Brain pericyte (primary cell): ENCODE data around the gene SYNCRIP.
A peak's percentile ranks its signal among the peaks of the same experiment; 100 is the strongest.
"Not testable (repeated sequence)": the region's sequence is repeated elsewhere in the genome, so short reads cannot be mapped to it uniquely, and the experiment has no call there.

Source experiments
- DNase-seq: peaks from one replicate; pipeline ENCODE4 v3.0.0-alpha.2; 2012; ENCODE audit warnings: low read depth, low spot score

The SYNCRIP gene

DNA sequence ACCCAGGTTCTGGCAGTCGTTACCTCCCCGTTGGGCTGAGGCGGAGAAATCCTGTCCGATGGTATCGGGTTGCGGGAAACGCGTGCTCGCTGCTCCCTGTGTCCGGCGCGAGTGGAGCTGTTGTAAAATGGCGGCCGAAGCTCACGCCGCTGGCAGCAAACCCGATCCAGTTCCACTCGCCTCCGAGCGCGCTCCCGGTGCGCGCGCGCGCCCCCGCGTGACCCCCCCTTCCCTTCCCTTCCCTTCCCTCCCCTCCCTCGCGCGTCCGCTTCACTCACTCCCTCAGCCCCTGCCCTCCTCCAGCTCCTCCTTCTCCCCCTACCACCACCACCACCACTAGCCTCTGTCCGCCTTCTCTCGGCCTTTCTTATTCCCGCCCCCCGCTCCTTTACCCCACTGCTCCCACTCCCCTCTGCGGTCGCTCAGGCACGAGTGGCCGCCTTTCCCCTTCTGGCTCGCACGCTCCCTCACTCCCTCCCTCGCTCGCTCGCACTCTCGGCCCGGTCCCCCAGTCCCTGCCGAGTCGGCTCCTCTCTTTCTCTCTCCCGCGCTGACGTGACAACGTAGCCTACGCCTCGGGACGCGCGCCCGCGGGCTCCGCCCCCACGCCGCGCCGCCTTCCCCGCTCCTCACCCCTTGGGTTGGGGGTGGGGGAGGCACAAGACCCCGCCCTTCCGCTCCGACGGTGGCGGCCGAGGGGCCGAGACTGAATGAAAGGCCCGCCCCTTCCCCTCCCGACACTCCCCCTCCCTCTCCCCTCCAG lies at the start of gene SYNCRIP:
TSS of gene SYNCRIP (minus strand) at position 113 of the 763 bp plus-strand sequence. CDS start 1,447 bp downstream, outside the sequence.
- peak; percentile 96 for DNase-seq

DNA sequence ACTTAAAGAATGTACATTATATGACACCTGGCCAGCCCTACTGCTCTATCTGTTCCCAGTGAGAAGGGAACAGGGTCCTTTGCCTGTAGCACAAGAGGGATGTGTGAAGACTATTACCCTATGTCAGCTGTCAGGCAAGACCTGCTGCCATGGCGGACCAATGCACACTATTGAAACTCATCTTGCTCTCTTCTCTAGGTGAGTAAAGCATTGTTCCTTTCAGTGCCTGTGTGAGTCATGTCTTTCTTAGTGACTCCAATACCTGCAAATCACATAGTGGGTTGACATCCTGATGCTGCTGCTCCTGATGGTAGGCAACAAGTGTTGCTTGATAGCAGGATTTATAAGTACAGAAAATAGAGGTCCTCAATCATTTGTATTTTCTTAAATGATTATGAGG lies 48.8 kb upstream of the SYNCRIP start:
- DNase-seq: no peak

DNA sequence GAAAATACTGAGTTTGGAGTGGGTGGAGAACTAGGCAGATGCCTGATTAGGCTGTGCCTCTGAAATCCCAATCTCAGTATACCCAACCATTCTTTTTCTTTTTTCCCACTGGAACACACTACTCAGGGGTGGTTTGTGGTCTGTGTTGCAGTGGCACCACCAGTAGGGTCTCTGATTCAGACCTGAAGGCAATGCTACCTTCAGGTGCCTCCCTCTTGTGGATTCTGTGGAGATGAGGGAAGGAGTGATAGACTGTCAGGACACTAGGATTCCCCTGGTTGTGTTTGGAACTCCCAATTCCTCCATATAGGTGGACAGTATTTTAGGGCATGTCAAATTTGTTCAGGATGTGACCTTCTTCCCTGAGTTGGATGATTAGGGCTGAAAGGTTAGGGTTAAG lies 47.4 kb upstream of the SYNCRIP start:
- no peak for DNase-seq

DNA sequence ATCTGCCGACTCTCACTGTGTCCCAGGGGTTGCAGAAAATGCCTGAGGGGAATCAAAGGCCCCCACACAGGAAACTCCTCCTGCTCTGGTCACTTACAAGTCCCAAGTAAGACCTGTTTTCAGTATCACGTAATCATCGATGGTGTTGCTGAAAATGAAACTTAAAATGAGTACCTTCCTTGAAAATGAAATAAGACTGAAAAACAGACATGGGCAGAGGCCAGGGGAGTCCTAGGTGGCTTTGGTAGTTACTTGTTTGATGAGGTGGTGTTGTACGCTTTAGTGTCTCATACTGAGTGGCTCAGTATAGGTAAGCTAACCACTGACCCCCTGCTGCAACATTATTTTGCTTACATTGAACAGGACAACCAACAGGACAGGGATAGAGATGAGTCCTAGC lies 43.0 kb upstream of the SYNCRIP start:
- DNase-seq: no peak

DNA sequence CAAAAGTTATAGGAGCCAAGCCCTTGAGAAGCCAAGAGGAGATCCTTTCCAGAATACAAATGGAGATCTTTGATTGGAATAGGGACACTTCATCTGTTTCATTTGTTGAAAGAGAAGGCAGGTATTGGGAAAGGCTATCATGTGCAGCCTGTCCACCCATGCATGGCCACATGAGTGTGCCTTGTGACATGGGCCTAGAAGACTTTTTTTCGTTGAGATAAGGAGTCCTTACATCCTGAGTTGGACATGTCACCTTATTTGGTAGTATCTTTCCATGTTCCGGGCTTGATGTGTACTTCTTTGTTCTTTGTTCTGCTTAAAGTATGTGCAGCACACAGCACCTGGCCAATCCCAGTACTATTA lies 42.1 kb upstream of the SYNCRIP start:
- DNase-seq: no peak

DNA sequence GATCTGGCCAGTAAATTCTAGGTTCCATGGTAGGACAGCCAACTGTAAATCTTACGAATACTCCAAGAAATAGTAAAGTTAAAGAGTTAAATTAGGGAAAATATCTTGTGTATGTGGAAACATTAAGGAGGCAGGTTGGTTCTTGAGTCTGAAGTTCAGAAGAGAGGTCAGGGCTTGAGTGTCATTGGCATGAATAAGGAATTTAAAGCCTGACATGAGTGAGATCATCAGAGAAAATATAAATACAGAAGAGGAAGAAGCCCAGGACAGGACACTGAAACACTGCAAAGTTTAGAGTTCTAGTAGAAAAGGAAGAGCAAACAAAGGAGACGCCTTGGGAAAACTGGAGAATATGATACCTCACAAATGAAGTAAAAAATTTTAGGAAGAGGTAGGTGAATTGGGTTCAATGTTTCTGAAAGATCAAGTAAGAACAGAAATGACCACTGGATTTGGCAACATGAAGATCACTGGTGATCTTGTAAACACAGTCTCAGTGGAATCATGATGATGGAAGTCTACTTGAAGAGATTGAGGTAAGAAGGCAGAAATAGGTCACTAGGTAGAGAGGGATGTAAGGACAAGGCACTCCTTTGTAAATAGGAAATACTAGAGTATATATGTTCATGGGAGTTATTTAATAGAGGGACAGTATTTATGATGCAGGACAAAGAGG lies 41.6 kb upstream of the SYNCRIP start:
- DNase-seq: no peak

DNA sequence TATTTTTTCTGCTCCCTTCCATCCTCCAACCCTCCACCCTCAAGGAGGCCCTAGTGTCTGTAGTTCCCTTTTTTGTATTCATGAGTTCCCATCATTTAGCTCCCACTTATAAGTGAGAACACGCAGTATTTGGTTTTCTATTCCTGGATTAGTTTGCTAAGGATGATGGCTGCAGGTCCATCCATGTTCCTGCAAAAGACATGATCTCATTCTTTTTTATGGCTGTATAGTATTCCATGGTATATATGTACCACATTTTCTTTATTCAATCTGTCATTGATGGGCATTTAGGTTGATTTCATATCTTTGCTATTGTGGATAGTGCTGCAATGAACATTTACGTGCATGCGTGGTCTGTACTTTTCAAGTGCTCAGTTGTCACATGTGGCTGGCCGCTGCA lies 39.2 kb upstream of the SYNCRIP start:
- not testable (repeated sequence) for DNase-seq

DNA sequence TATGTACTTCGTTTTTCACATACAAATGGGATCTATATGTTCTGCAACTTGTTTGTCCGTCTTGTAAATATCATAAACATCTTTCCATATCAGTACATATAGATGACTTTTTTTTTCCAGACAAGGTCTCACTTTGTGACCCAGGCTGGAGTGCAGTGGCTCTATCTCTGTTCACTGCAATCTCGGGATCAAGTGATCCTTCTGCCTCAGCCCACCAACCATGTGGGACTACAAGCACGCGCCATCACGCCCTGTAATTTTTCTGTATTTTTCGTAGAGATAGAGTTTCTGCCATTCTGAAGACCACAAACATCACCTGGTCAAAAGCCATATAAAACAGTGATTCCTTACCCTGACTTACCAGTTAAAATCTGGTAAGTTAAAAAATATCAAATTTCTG lies 37.7 kb upstream of the SYNCRIP start:
- DNase-seq: no peak

DNA sequence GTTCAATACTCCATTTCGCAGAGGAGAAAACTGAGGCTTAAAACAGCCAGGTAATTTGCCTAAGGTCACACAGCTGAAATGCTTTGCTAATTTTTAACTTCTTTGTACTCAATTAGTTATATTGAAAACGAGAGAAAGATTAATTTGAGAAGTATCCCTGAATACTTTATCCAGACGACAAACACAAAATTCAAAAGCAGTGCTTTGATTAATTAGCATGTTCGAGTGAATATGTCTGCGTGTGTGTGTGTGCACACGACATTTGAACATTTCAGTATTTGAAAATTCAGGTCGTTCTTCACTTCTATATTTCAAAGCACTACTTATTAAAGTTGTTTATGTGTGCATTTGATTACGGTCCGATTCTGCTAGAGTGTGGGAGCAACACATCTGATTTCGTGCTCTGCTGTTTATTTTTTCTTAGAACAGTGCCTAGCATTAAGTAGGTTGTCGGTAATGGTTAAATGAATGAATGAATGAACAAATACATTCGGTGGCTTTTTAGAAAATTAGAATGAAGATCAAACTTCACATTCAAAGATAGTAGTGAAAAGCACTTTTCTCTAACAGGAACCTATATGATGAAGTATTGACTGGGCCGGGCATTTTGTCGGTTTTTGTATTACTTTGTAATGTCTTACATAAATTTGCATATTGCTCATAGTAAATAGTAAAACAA lies 36.9 kb upstream of the SYNCRIP start:
- no peak for DNase-seq

DNA sequence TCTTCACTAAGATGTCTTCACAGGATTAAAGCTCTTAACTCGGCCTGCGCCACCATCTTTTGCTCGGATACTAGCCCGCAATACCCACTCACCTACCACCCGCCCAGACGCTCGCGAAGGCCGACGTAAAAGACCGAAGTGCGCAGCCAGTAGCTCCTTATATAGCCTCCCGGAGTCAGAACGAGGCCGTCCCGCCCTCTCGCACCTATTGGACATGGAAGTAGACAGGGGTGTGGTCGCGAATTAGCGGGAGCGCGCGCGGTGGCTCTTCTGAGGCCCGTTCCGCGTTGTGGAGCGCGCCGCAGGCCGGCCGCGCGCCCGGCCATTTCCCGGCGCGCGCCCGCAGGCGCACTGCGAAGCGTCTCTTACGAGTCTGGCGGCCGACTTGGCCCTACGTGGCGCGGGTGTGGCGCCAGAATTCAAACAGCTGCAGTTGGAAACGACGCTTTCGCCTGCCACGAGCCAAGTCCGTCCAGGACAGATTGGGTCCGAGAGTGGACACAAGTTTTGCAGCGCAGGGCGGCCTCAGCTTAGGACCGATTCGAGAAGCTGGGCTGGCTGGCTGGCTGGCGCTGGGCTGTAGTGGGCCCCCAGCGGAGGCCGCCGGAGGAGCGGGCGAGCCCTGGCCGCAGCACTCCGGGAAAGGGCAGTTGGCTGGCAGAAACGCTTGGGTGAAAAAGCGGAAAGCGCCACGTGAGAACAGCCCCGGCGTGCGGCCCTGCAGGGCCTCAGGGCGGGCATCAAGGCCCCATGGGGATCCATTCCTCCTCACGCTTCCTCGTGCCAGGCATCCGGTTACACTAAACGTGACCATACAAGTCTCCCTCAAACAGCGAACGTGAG lies 36.1 kb upstream of the SYNCRIP start:
- peak; percentile 94 for DNase-seq

DNA sequence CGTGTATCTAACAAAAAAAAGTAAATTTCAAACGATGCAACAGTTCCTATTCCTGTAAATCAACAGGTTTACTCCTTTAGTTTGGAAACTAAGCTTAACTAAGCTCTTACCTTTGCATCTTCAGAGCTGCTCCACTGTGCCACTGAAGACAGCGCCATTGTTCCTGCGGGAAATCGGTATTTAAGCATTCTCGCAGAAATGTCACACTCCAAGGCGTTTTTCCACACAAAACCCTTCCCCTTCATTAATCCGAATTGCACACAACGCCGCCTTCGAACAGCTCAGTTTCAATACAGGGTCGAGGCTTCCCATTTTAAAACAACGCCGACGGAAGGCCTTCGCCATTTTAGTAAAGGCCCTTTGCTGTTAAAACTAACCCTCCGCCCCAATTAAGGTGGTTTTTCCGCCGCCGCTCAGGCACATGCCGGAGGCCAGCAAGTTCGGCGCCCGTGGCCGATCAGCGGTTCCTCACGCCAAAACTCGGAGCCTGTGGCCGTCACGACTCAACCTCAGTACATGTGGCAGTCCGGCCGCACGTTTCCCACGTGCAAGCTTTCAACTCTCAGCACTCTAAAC lies 35.4 kb upstream of the SYNCRIP start:
- no peak for DNase-seq

DNA sequence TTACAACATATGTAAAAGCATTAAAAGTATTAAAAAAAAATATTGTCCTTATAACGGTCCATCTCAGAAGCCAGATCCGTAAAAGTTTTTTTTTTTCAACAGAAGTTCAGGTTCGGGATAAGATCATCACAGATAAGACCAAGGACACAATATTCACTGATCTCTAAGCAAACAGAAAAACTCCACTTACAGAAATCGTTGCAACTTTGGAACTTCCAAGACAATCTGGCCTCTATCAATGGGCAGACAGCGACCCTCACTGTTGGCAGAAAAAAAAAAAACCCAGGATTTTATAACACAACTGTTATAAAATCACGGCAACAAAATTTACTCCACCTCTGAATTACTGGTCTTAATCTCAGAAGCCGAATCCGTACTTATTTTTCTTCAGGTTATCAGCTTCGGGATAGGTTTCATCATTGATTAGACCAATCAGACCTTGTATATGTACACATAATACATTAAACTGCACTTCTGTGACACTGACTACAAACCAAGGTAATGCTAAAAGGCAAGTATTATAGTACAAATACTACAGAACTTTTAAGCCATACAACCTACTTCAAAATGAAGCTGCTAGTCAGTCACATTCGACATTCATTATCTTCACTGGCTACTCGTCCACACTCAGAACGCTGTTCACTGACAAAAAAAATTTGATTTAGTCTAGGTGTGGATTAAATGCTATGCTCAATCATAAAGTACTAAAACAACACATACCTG lies 34.7 kb upstream of the SYNCRIP start:
- no peak for DNase-seq

DNA sequence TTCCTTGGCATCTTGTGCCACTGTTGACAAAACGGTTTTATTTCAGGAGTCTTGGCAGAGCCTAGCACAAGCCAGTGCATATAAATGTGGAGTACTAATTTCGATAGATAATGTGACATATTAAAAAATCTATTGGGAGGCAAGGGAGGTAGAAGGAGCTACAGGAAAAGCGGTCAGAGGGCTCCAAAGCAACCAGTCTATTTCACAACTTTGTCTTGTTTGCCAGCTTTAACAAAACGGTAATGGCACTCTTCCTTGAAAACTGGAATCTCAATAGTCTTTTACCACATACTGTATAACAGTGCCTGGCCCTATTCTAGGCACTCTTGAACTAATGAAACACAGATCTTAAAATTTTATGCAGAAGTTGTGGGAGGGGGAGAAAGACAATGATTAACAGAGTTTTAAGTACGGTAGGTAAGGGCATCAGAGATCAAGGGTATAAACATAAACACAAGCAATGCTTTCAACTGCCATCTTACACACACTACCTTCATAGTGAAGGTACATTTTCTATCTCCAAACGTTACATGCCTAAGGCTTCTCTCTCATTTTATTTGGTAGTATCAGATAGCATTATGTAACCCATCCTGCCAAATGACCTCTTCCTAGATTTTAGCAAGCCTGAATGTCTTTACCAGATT lies 33.5 kb upstream of the SYNCRIP start:
- DNase-seq: no peak

DNA sequence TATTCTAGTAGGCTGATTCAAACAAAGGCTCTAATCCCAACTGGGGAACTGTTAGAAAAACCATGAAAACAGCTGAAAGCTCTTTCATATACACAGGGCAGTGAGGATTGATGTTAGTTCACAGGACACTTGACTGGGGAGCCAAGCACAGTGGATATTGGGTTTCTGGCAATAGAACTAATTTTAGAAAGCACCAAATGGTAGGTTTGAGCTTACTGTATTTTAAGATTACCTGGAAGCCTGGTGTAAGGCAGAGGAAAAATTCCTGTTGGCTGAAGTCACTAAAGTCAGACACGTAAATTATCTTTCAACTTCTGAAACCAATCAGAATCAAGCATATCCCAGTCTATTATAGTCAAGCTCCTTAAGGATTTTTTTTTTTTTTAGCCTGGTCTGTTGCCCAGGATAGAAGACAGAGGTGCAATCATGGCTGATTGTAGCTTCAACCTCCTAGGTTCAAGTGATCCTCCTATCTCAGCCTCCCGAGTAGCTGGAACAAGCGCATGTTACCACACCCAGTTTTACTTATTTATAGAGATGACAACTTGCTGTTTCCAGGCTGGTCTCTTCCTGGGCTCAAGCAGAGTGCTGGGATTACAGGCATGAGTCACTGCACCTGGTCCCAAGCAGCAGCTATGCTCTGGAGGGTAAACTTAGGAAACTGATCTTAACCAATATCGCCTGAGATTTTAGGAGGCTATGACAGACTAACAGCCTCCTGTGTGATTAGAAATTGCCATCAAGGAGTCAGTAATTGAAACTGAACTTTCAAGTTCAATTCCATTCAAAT lies 32.5 kb upstream of the SYNCRIP start:
- DNase-seq: no peak

DNA sequence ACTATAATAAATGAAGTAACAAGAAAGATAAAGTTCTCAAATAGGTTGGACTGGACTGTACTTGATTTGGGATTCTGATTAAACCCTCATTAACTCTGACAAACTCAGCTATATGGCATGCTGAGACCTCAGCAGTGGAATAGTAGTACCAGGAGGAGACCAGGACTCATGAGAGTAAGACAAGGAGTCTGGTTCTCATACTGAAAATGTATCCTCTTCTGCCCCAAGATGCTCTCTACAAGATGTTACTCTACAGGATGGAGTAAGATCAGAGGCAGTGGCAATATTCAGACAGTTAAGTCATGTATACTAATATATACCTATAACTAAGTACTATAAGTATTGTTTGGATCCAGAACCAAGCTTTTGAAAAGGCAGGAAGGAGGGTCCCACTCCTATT lies 31.9 kb upstream of the SYNCRIP start:
- no peak for DNase-seq

DNA sequence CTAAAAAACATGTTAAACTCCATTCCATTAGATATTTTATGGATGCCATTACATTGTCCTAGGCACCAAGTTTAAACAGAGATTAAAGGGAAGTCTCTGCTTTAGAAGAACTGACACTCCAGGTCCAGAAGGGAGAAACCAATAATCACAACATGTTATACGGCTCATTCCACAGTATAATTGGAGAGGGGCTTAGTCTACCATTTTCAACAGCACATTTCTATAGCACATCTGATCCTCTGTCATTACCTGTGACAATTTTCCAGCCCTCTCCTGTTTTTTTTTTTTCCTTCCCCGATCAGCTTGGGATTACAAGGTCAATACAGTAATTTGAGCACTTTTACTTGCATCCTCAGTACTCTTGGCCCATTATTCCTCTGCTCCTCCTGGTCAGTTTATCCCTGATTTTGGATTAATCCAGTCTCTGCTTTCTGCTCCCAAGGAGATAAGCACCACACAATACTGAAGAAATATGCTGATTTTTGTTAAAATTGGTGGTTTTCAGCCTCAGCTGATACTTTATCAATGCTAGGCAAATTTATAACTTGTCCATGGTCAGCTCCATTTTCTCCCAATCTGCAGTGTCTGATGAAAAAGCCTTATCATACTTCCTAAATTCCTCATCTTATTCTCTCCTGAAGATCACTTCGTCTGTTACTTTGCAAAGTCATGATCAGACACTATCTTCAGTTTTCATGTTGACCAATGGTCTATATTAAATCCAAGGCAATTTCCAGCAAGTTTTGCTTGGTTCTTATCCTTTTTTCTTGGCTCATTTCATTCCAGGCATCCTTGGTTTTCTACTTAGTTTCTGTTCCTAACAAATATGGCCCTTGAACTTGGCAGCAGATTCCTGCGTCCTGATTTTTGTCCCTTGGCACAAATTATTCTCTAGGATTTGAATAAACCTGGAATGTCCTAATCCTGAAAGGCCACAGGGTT lies 30.8 kb upstream of the SYNCRIP start:
- DNase-seq: no peak

DNA sequence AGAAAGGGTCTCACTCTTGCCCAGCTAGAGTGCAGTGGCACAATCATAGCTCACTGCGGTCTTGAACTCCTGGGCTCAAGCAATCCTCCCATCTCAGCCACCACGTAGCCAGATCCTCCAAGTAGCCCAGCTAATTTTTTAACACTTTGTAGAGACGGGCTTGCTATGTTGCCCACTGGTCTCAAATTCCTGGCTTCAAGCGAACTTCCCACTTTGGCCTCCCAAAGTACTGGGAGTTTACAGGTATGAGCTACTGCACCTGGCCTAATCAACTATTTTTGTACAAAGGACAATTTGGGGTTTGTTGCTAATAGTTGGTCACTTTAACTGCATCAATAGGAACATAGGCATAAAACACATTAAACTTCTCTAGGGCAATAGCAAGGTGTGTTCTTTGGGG lies 29.9 kb upstream of the SYNCRIP start:
- no peak for DNase-seq

DNA sequence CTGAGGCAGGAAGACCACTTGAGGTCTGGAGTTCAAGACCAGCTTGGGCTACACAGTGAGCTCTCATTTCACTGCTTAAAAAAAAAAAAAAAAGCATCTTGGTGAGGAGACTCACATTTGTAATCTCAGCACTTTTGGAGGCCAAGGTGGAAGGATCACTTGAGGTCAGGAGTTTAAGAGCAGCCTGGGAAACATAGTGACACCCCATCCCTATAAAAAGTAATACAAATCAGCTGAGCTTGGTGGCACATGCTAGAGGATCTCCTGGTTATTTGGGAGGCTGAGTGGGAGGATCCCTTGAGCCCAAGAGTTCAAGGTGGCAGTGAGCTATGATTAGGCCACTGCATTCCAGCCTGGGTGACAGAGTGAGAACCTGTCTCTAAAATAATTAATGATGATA lies 29.4 kb upstream of the SYNCRIP start:
- no peak for DNase-seq
